KMS-11 (cell line): ENCODE measurements around the gene XG.

Experiments used
- H2AFZ ChIP-seq: fragments of 200-600 bp; sonication (generic); 2 replicates; pipeline ENCODE4 v1.6.1; 2016; ENCODE audit warnings: antibody characterized with exemption, mixed run types, low read depth
- H3K27ac ChIP-seq: fragments of 200-600 bp; sonication (generic); 2 replicates; pipeline ENCODE4 v1.6.1; 2016; ENCODE audit warnings: mild to moderate bottlenecking, mixed run types
- H3K27me3 ChIP-seq: fragments of 200-600 bp; sonication (generic); 2 replicates; pipeline ENCODE4 v1.6.1; 2017; ENCODE audit warnings: mild to moderate bottlenecking, low read depth, mixed run types, moderate library complexity; ENCODE audit not compliant: insufficient read depth
- H3K36me3 ChIP-seq: fragments of 200-600 bp; sonication (generic); 2 replicates; pipeline ENCODE4 v1.6.1; 2017; ENCODE audit warnings: mild to moderate bottlenecking, mixed run types; ENCODE audit not compliant: insufficient read depth
- H3K4me1 ChIP-seq: fragments of 200-600 bp; sonication (generic); 2 replicates; pipeline ENCODE4 v1.6.1; 2016; ENCODE audit warnings: mild to moderate bottlenecking, low read depth, mixed run types; ENCODE audit not compliant: poor library complexity, severe bottlenecking
- H3K4me2 ChIP-seq: fragments of 200-600 bp; sonication (generic); 2 replicates; pipeline ENCODE4 v1.7.0; 2016; ENCODE audit warnings: mild to moderate bottlenecking, mixed run types
- H3K4me3 ChIP-seq: fragments of 200-600 bp; sonication (generic); IDR thresholded peaks from 2 replicates; pipeline ENCODE4 v1.6.1; 2017; ENCODE audit warnings: low read depth, low read length, mixed read lengths; ENCODE audit not compliant: insufficient read depth
- H3K79me2 ChIP-seq: fragments of 200-600 bp; sonication (generic); 2 replicates; pipeline ENCODE4 v1.6.1; 2016; ENCODE audit warnings: low read depth, mixed run types; ENCODE audit not compliant: insufficient read depth
- H3K9ac ChIP-seq: fragments of 200-600 bp; sonication (generic); 2 replicates; pipeline ENCODE4 v1.6.1; 2016; ENCODE audit warnings: mild to moderate bottlenecking, mixed run types
- H4K20me1 ChIP-seq: fragments of 200-600 bp; sonication (generic); 2 replicates; pipeline ENCODE4 v1.6.1; 2016; ENCODE audit warnings: mild to moderate bottlenecking, mixed run types; ENCODE audit not compliant: insufficient read depth
- CTCF ChIP-seq: fragments of 200-600 bp; sonication (generic); conservative IDR thresholded peaks from 2 replicates; pipeline ENCODE4 v1.6.1; 2017; ENCODE audit warnings: low read depth, mild to moderate bottlenecking, antibody characterized with exemption, low read length, moderate library complexity, mixed read lengths

Gene XG

GRCh38 chrX:2712428-2712827, 39.4 kb upstream of the XG start:
- Histone ChIP-seq H3K36me3 (no peaks in the 10 kb centered on the region), H2AFZ (no peak overlapping the region), H3K27ac (no peak overlapping the region), H3K79me2 (no peaks in the 10 kb centered on the region), H3K27me3 (no peaks in the 10 kb centered on the region), H3K4me3 (no peak overlapping the region), H4K20me1 (no peaks in the 10 kb centered on the region), H3K9ac (no peak overlapping the region), H3K4me2 (no peak overlapping the region), H3K4me1 (no peaks in the 10 kb centered on the region)
- no peak for TF ChIP-seq CTCF

- Histone ChIP-seq H4K20me1 (no peaks in the 10 kb centered on the region), H3K9ac (no peak overlapping the region), H3K4me2 (no peak overlapping the region)
Measured at GRCh38 chrX:2712890-2713840, 38.7 kb upstream of the XG start.

GRCh38 chrX:2714551-2714950, 37.3 kb upstream of the XG start:
- Histone ChIP-seq H3K4me3 (no peak overlapping the region), H3K4me1 (no peaks in the 10 kb centered on the region), H2AFZ (no peak overlapping the region), H3K36me3 (no peaks in the 10 kb centered on the region), H3K79me2 (no peaks in the 10 kb centered on the region), H3K9ac (no peak overlapping the region), H3K27ac (no peak overlapping the region), H3K4me2 (no peak overlapping the region), H4K20me1 (no peaks in the 10 kb centered on the region), H3K27me3 (no peaks in the 10 kb centered on the region)
- no peak for TF ChIP-seq CTCF

More at GRCh38 chrX:2712890-2713840, 38.7 kb upstream of the XG start:
- no peak for TF ChIP-seq CTCF
- Histone ChIP-seq H3K4me1 (no peaks in the 10 kb centered on the region), H3K36me3 (no peaks in the 10 kb centered on the region), H3K79me2 (no peaks in the 10 kb centered on the region), H3K27ac (no peak overlapping the region), H2AFZ (no peak overlapping the region), H3K27me3 (no peaks in the 10 kb centered on the region), H3K4me3 (no peak overlapping the region)

GRCh38 chrX:2715066-2715600, 36.7 kb upstream of the XG start:
- Histone ChIP-seq H3K9ac (no peak overlapping the region), H3K4me2 (no peak overlapping the region), H3K79me2 (no peaks in the 10 kb centered on the region), H3K36me3 (no peaks in the 10 kb centered on the region), H3K4me1 (no peaks in the 10 kb centered on the region), H3K27me3 (no peaks in the 10 kb centered on the region), H3K4me3 (no peak overlapping the region), H3K27ac (no peak overlapping the region), H2AFZ (no peak overlapping the region), H4K20me1 (no peaks in the 10 kb centered on the region)
- no peak for TF ChIP-seq CTCF
